ENCODE measurements around the gene PDE3A. TPM values are rescaled to one million over a fixed set of nuclear protein-coding genes. Genes with fewer than 3 reads are reported as not detected.

Gene PDE3A
- total RNA-seq, 4 donors from 2014 or later: 4.4 to 5.3 (median 4.9) TPM

DNA sequence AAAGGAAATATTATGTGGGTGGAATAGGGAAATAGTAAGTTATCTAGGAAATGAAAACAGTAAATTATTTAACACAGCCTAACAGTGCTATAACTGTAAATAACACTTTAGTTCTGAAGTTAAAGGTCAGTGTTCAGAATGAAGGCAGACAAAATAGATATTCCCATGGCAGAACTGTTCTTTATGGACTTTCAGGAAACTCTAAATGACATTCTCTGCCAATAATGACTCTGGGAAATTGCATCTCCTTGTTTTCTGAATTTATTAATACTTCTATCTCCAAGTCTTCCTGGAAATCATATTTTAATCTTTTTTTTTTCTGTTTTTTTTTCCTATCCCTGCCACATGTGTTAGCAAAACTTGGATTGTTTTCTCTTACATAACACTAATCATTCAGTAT, 101.4 kb downstream of the PDE3A start:
- peaks cover 6 to 10% of the 10 kb centered on the region in 2 donors for H3K4me1 ChIP-seq
- ATAC-seq (no peak), DNase-seq (no peak)
- no peak overlapping the region for H3K4me3 ChIP-seq
- TF ChIP-seq, protein P1, sequence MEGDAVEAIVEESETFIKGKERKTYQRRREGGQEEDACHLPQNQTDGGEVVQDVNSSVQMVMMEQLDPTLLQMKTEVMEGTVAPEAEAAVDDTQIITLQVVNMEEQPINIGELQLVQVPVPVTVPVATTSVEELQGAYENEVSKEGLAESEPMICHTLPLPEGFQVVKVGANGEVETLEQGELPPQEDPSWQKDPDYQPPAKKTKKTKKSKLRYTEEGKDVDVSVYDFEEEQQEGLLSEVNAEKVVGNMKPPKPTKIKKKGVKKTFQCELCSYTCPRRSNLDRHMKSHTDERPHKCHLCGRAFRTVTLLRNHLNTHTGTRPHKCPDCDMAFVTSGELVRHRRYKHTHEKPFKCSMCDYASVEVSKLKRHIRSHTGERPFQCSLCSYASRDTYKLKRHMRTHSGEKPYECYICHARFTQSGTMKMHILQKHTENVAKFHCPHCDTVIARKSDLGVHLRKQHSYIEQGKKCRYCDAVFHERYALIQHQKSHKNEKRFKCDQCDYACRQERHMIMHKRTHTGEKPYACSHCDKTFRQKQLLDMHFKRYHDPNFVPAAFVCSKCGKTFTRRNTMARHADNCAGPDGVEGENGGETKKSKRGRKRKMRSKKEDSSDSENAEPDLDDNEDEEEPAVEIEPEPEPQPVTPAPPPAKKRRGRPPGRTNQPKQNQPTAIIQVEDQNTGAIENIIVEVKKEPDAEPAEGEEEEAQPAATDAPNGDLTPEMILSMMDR (IDR thresholded peaks at IDR 0.05 in 4 of 5, conservative IDR thresholded peaks at IDR 0.05 in 1 of 5): no peak
- TF ChIP-seq POLR2A (IDR thresholded peaks at IDR 0.05): no peak
- no peak overlapping the region for H3K27ac ChIP-seq
- no peaks in the 10 kb centered on the region for H3K36me3 ChIP-seq
- intact Hi-C loops (cut with DNase I; ENCODE audit: low total_unique reads) (loop anchor here (5.0 to 10.0 kb wide), 3 partner anchors 78 to 195 kb away; no protein-coding TSS in a partner anchor), in situ Hi-C loops (cut with MboI; ENCODE audit: low sequenced_read_pairs in 4 of 4) (no loop called here)
- H3K27me3 ChIP-seq: no peaks in the 10 kb centered on the region
- H3K9me3 ChIP-seq: no peaks in the 10 kb centered on the region

DNA sequence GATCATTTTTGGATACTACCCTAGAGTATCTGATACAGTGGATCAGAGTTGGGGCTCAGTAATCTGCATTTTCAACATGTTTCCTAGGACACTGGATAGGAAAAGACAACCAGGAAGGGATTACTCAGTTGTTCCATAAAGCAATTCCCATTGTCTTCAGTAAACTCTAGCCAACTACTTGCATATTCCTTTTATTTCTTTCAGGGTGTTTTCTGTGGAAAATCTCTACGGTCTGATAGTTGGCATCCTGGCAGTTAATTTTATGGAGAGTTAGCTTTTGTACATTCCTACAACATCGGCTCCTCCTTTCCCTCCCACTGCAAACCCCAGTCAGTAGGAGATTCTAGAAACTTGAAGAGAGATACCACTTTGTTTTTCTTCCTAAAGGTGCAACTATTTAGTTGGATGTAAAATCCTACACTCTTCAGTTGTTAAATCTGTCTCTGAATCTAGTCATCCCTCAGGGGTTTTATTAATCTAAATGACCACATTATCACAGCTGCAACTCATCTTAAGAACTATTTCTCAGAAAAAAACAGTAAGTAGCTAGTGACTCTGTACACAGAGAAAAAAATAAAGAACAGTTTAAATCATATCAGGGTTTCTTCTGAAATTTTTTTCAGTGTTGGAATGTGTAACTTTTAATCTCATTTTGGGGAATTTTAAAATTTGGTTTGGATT, 103.9 kb downstream of the PDE3A start:
- Histone ChIP-seq H3K36me3 (no peaks in the 10 kb centered on the region), H3K27me3 (no peaks in the 10 kb centered on the region), H3K9me3 (no peaks in the 10 kb centered on the region), H3K27ac (no peak overlapping the region), H3K4me1 (no peaks in the 10 kb centered on the region), H3K4me3 (no peak overlapping the region)
- intact Hi-C loops (cut with DNase I; ENCODE audit: low total_unique reads) (loop anchor here (5.0 kb wide), 1 partner anchor 75 kb away; no protein-coding TSS in a partner anchor), in situ Hi-C loops (cut with MboI; ENCODE audit: low sequenced_read_pairs in 4 of 4) (no loop called here)
- no peak for ATAC-seq
- TF ChIP-seq, protein P1 (IDR thresholded peaks at IDR 0.05 in 4 of 5, conservative IDR thresholded peaks at IDR 0.05 in 1 of 5): no peak
- TF ChIP-seq POLR2A (IDR thresholded peaks at IDR 0.05): no peak
- no peak for DNase-seq

DNA sequence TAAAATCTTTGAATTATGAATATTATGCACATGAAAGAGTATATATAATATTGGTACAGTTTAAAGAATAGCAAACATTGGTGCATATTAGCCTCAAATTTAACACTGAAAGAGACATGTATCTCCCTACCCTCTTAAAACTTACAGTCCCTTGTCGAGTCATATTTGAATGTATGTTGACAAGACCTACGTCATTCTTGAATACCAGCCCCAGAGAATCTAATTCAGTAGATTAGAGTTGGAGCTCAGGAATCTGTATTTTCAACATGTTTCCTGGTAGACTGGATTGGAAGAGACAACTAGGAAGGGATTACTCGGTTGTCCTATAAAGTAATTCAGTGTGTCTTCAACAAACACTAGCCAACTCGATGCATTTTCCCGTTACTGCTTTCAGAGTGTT, 104.8 kb downstream of the PDE3A start:
- TF ChIP-seq POLR2A (IDR thresholded peaks at IDR 0.05): no peak
- Histone ChIP-seq H3K4me1 (no peaks in the 10 kb centered on the region), H3K4me3 (no peak overlapping the region), H3K36me3 (no peaks in the 10 kb centered on the region), H3K27me3 (no peaks in the 10 kb centered on the region), H3K9me3 (no peaks in the 10 kb centered on the region), H3K27ac (no peak overlapping the region)
- in situ Hi-C loops (cut with MboI; ENCODE audit: low sequenced_read_pairs in 4 of 4): no loop called here
- ATAC-seq: no peak
- DNase-seq: no peak
- intact Hi-C loops (cut with DNase I; ENCODE audit: low total_unique reads): loop anchor here (5.0 kb wide), 1 partner anchor 74 kb away; no protein-coding TSS in a partner anchor

DNA sequence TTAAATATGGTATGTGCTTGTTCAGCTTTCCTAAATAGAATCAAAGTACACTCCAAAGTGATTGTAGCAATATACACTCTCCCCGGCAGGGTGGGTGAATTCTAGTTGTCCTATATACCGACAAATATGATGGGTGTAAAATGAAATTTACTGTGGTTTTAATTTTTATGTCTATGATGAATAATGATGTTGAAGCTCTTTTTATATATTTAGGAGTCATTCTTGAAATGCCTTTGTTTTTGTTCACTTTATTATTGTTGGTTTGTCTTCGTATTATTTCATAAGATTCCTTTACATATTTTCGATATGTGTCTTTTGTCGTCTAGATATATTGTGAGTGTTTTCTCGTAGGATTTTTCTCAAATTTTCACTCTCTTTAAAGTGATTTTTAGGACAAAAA, 105.7 kb downstream of the PDE3A start:
- ATAC-seq: no peak
- TF ChIP-seq POLR2A (IDR thresholded peaks at IDR 0.05): no peak
- no peak for DNase-seq
- H3K36me3 ChIP-seq: no peaks in the 10 kb centered on the region
- no peak overlapping the region for H3K4me3 ChIP-seq
- H3K27me3 ChIP-seq: no peaks in the 10 kb centered on the region
- no peaks in the 10 kb centered on the region for H3K9me3 ChIP-seq
- in situ Hi-C loops (cut with MboI; ENCODE audit: low sequenced_read_pairs in 4 of 4) (no loop called here), intact Hi-C loops (cut with DNase I; ENCODE audit: low total_unique reads) (loop anchor here (5.0 kb wide), 1 partner anchor 73 kb away; no protein-coding TSS in a partner anchor)
- H3K4me1 ChIP-seq: no peaks in the 10 kb centered on the region
- no peak overlapping the region for H3K27ac ChIP-seq

DNA sequence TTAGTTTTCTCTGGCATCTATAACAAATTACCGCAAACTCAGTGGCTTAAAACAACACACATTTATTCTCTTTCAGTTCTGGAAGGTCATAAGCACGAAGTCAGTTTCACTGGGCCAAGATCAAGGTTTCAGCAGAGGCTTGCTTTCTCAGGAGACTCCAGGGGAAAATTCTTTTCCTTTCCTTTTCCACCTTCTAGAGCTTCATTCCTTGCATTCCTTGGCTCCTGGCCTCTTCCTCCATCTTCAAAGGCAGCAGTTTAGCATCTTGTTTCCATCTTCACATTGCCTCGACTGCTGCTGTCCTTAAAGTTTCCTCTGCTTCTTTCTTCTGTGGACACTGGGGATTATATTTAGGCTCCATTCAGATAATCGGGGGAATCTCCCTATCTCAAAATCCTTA, 106.1 kb downstream of the PDE3A start:
- ATAC-seq (no peak), DNase-seq (no peak)
- H3K4me1 ChIP-seq: no peaks in the 10 kb centered on the region
- H3K9me3 ChIP-seq: no peaks in the 10 kb centered on the region
- H3K27ac ChIP-seq: no peak overlapping the region
- intact Hi-C loops (cut with DNase I; ENCODE audit: low total_unique reads): loop anchor here (5.0 kb wide), 1 partner anchor 73 kb away; no protein-coding TSS in a partner anchor
- H3K4me3 ChIP-seq: no peak overlapping the region
- no peaks in the 10 kb centered on the region for H3K36me3 ChIP-seq
- in situ Hi-C loops (cut with MboI; ENCODE audit: low sequenced_read_pairs in 4 of 4): no loop called here
- TF ChIP-seq POLR2A (IDR thresholded peaks at IDR 0.05): no peak
- TF ChIP-seq, protein P1 (IDR thresholded peaks at IDR 0.05 in 4 of 5, conservative IDR thresholded peaks at IDR 0.05 in 1 of 5): no peak
- H3K27me3 ChIP-seq: no peaks in the 10 kb centered on the region

All from gastrocnemius medialis (tissue), 4 donors.